ENCODE results near the gene F2.

The F2 gene

DNA sequence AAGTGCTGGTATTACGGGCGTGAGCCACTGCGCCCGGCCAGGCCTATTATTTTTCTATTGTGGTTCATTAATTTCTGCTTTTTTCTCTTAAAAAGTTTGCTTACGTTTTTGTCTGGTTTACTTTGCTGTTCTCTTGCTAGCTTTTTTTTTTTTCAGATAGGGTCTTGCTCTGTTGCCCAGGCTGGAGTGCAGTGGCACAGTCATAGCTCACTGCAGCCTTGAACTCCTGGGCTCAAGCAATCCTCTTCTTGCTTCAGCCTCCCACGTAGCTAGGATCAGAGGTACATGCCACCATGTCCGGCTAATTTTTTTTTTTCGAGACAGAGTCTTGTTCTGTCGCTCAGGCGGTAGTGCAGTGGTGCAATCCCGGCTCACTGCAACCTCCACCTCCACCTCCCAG lies 18.7 kb downstream of the F2 start:
- no peaks in the 10 kb centered on the region for H3K27me3 ChIP-seq (ENCODE audit: control insufficient read depth, insufficient read depth, low read length)
- no peak overlapping the region for H3K9ac ChIP-seq (ENCODE audit: low read depth, low read length)
- no peak overlapping the region for H3K4me3 ChIP-seq (ENCODE audit: low read depth, low read length)
- no peaks in the 10 kb centered on the region for H3K4me1 ChIP-seq (ENCODE audit: control insufficient read depth, insufficient read depth, low read length)
- no peaks in the 10 kb centered on the region for H3K9me3 ChIP-seq (ENCODE audit: control insufficient read depth, insufficient read depth, low read length)
- H3K36me3 ChIP-seq (ENCODE audit: control insufficient read depth, insufficient read depth, low read length), result peaks cover 2% of the 10 kb centered on the region

DNA sequence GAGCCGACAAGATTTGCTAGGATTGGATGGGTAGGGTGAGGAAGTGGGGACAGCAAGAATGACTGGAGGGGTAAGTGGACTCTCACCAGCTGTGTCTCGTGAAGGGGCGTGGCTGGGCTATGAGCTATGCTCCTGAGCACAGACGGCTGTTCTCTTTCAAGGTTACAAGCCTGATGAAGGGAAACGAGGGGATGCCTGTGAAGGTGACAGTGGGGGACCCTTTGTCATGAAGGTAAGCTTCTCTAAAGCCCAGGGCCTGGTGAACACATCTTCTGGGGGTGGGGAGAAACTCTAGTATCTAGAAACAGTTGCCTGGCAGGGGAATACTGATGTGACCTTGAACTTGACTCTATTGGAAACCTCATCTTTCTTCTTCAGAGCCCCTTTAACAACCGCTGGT lies 19.9 kb downstream of the F2 start:
- no peaks in the 10 kb centered on the region for H3K9me3 ChIP-seq (ENCODE audit: control insufficient read depth, insufficient read depth, low read length)
- H3K4me1 ChIP-seq (ENCODE audit: control insufficient read depth, insufficient read depth, low read length), result no peaks in the 10 kb centered on the region
- peaks cover 13% of the 10 kb centered on the region for H3K36me3 ChIP-seq (ENCODE audit: control insufficient read depth, insufficient read depth, low read length)
- H3K4me3 ChIP-seq (ENCODE audit: low read depth, low read length), result no peak overlapping the region
- no peak overlapping the region for H3K9ac ChIP-seq (ENCODE audit: low read depth, low read length)
- no peaks in the 10 kb centered on the region for H3K27me3 ChIP-seq (ENCODE audit: control insufficient read depth, insufficient read depth, low read length)

DNA sequence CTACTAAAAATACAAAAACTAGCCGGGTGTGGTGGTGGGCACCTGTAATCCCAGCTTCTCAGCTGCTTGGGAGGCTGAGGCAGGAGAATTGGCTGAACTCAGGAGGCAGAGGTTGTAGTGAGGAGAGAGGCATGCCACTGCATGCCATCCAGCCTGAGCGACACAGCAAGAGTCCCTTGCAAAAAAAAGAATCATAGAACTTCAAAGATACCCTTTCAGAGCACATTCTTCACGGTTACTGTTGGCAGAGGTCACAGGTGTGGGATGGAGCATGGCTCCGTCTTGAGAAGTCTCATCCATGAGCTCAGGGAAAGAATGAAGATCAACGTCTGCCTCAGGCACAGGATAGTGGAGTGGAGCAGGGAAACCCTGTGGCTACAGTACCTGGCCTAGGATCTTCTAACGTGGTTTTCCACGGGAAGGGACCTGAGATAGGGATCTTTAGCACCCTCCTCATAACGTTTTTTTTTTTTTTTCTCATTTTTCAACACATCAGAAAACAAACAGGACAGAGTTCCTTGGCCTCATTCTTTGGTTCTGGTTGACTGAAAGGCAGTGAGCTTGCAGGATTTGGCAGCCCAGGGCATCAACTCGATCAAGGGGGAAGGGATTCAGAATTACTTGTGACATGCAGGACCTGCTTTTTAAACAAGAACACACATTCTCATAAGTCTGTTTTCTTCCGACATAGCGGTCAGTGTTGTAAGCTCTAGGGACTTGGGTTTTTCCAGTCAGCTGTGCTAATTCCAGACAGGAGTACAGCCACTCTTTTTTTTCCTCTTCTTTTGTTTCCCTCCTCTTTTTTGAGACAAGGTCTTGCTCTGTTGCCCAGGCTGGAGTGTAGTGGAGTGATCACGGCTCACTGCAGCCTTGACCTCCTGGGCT lies 22.8 kb downstream of the F2 start:
- H3K9ac ChIP-seq (ENCODE audit: low read depth, low read length), result no peak overlapping the region
- no peaks in the 10 kb centered on the region for H3K27me3 ChIP-seq (ENCODE audit: control insufficient read depth, insufficient read depth, low read length)
- no peak overlapping the region for H3K4me3 ChIP-seq (ENCODE audit: low read depth, low read length)
- peaks cover 29% of the 10 kb centered on the region for H3K36me3 ChIP-seq (ENCODE audit: control insufficient read depth, insufficient read depth, low read length)
- no peaks in the 10 kb centered on the region for H3K4me1 ChIP-seq (ENCODE audit: control insufficient read depth, insufficient read depth, low read length)
- H3K9me3 ChIP-seq (ENCODE audit: control insufficient read depth, insufficient read depth, low read length), result no peaks in the 10 kb centered on the region

DNA sequence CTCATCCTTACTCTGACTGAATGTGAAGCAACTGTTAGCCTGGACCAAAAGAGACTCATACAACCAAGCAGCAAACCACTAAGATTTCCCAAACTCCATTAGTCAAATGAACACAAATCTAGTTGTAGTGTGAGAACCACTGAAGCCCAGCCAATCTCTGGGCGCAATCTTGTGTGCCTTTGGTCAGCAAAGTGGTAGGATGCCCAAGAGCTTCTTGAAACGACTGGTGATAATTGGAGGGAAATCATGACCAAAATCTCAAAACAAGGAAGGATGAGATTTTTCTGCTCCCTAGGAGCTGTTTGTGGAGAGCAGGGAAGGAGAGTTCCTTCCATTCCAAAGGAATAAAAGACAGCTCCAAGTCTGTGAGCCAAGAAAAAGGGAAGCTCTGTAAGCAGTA lies 24.0 kb downstream of the F2 start:
- H3K4me1 ChIP-seq (ENCODE audit: control insufficient read depth, insufficient read depth, low read length), result no peaks in the 10 kb centered on the region
- no peak overlapping the region for H3K9ac ChIP-seq (ENCODE audit: low read depth, low read length)
- no peak overlapping the region for H3K4me3 ChIP-seq (ENCODE audit: low read depth, low read length)
- H3K9me3 ChIP-seq (ENCODE audit: control insufficient read depth, insufficient read depth, low read length), result no peaks in the 10 kb centered on the region
- peaks cover 41% of the 10 kb centered on the region for H3K36me3 ChIP-seq (ENCODE audit: control insufficient read depth, insufficient read depth, low read length)
- no peaks in the 10 kb centered on the region for H3K27me3 ChIP-seq (ENCODE audit: control insufficient read depth, insufficient read depth, low read length)

DNA sequence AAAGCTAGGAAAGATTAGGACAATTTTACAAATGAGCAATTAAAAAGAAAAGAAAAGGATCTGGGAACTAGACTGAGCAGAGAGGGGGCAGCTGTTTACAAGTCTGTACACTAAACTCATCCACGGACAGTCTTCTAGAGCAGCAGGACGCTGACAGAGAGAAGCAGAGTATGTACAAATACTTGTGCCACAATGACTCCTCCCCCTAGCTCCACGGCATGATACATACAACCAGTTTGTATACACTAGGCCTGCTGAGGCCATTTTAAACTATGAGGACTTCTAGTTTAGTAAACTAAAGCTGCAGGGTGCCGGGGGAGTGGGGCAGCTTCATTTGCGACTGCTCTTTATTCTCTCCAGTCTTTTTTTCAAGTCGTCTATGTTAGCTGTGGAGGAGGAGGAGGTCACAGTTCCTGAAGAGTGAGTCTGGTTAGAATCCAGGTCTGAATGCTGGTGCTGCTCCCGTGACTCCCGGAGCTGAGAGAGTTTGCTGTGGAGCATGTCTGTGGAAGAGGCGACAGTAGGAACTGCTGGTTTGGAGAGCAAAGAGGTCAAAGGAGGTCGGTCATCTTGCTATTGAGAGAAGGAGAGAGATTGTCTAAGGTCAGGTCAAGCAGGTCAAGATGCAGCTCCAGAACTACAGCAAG lies 24.8 kb downstream of the F2 start:
- Histone ChIP-seq H3K9ac (ENCODE audit: low read depth, low read length) (no peak overlapping the region), H3K27me3 (ENCODE audit: control insufficient read depth, insufficient read depth, low read length) (no peaks in the 10 kb centered on the region), H3K9me3 (ENCODE audit: control insufficient read depth, insufficient read depth, low read length) (no peaks in the 10 kb centered on the region), H3K36me3 (ENCODE audit: control insufficient read depth, insufficient read depth, low read length) (peaks cover 44% of the 10 kb centered on the region), H3K4me3 (ENCODE audit: low read depth, low read length) (no peak overlapping the region), H3K4me1 (ENCODE audit: control insufficient read depth, insufficient read depth, low read length) (no peaks in the 10 kb centered on the region)

DNA sequence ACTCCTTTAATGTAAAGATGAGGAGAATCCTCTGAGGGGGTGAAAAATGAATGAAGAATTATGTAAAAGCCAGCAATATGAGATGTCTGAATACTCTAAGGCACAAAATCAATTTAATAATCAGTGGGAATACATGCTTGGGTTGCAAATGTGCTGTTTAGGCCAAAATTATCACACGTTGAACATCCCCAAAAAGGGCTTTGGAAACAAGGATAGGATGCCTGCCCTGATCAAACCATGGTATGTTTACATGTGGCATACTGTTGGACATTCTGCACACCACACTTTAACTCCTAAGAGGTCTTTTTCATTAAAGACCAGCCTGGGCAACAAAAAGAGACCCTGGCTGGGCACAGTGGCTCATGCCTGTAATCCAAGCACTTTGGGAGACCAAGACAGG lies 26.3 kb downstream of the F2 start:
- H3K4me3 ChIP-seq (ENCODE audit: low read depth, low read length), result no peak overlapping the region

DNA sequence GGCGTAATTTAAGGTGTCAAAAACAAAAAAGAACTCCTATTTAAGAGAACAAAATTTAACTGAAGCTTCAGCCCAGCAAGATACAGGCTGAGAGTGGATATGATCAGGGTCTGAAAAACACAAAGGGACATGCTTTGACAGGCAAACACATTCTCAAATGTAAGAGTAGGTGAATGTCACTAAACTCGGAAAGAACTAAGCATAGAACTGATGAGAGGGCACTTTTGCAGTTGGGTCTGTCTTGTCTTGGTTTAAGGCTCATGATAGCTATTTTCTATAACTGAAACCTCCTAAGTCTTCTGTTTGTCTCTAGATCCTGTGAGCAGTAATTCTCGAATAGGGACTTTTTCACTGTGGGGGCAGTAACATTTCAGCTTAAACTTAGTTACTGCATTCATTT lies 27.0 kb downstream of the F2 start:
- Histone ChIP-seq H3K36me3 (ENCODE audit: control insufficient read depth, insufficient read depth, low read length) (peaks cover 59% of the 10 kb centered on the region), H3K4me3 (ENCODE audit: low read depth, low read length) (no peak overlapping the region), H3K27me3 (ENCODE audit: control insufficient read depth, insufficient read depth, low read length) (no peaks in the 10 kb centered on the region), H3K9me3 (ENCODE audit: control insufficient read depth, insufficient read depth, low read length) (no peaks in the 10 kb centered on the region), H3K4me1 (ENCODE audit: control insufficient read depth, insufficient read depth, low read length) (no peaks in the 10 kb centered on the region), H3K9ac (ENCODE audit: low read depth, low read length) (no peak overlapping the region)

More for the DNA sequence above, 26.3 kb downstream of the F2 start:
- Histone ChIP-seq H3K4me1 (ENCODE audit: control insufficient read depth, insufficient read depth, low read length) (no peaks in the 10 kb centered on the region), H3K36me3 (ENCODE audit: control insufficient read depth, insufficient read depth, low read length) (peaks cover 52% of the 10 kb centered on the region), H3K27me3 (ENCODE audit: control insufficient read depth, insufficient read depth, low read length) (no peaks in the 10 kb centered on the region), H3K9me3 (ENCODE audit: control insufficient read depth, insufficient read depth, low read length) (no peaks in the 10 kb centered on the region), H3K9ac (ENCODE audit: low read depth, low read length) (no peak overlapping the region)

DNA sequence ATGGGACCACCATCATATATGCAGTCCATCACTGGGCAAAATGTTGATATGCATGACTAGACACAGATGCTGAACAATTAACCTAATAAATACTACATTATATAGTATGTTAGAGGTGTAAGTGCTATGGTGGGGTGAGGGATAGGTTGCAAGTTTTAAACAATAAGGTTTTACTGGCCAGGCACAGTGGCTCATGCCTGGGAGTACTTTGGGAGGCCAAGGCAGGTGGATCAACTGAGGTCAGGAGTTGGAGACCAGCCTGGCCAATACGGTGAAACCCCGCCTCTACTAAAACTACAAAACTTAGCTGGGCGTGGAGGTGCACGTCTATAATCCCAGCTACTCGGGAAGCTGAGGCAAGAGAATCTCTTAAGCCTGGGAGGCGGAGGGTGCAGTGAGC lies 28.1 kb downstream of the F2 start:
- Histone ChIP-seq H3K9me3 (ENCODE audit: control insufficient read depth, insufficient read depth, low read length) (no peaks in the 10 kb centered on the region), H3K9ac (ENCODE audit: low read depth, low read length) (no peak overlapping the region), H3K4me3 (ENCODE audit: low read depth, low read length) (no peak overlapping the region), H3K36me3 (ENCODE audit: control insufficient read depth, insufficient read depth, low read length) (peaks cover 61% of the 10 kb centered on the region), H3K4me1 (ENCODE audit: control insufficient read depth, insufficient read depth, low read length) (no peaks in the 10 kb centered on the region), H3K27me3 (ENCODE audit: control insufficient read depth, insufficient read depth, low read length) (no peaks in the 10 kb centered on the region)

DNA sequence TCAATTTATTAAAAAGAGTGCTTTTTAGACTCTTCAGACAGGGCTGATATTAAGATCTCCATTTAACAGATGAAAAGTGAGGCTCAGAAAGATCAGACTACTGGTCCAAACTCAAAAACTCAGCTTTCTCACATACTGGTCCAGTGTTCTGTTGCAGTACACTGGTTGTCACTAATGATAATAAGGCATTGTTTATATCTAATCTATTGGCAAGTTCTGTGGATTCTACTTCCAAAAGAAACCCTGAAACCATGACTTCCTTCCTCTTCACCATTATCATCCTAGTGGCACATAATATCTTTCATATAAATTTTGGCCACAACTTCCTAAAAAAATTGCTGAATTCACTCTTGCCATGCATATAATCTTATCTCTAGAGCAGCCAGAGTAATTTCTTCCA lies 36.9 kb downstream of the F2 start:
- Histone ChIP-seq H3K4me3 (ENCODE audit: low read depth, low read length) (no peak overlapping the region), H3K4me1 (ENCODE audit: control insufficient read depth, insufficient read depth, low read length) (no peaks in the 10 kb centered on the region), H3K9ac (ENCODE audit: low read depth, low read length) (no peak overlapping the region), H3K36me3 (ENCODE audit: control insufficient read depth, insufficient read depth, low read length) (peaks cover 32% of the 10 kb centered on the region), H3K27me3 (ENCODE audit: control insufficient read depth, insufficient read depth, low read length) (no peaks in the 10 kb centered on the region), H3K9me3 (ENCODE audit: control insufficient read depth, insufficient read depth, low read length) (no peaks in the 10 kb centered on the region)

DNA sequence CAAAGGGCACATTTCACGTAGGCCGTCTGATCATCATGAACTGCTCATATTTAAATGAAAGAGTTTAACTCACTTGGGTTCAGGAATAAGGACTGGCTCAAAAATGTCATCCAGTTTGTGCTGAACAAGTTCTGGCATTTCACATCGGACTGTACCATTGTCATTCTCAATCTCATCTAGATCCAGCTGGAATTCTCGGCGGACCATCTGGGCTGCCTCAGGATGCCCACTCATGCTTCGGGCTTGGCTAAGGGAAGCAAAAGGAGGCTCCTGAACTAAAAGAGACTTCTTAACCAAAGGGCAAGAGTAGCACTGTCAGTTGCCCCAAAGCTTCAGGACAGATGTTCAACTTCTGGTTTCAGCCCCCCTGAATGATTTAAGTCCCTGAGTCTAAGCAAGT lies 40.2 kb downstream of the F2 start:
- Histone ChIP-seq H3K4me1 (ENCODE audit: control insufficient read depth, insufficient read depth, low read length) (no peaks in the 10 kb centered on the region), H3K27me3 (ENCODE audit: control insufficient read depth, insufficient read depth, low read length) (no peaks in the 10 kb centered on the region), H3K36me3 (ENCODE audit: control insufficient read depth, insufficient read depth, low read length) (peaks cover 42% of the 10 kb centered on the region), H3K9me3 (ENCODE audit: control insufficient read depth, insufficient read depth, low read length) (no peaks in the 10 kb centered on the region), H3K9ac (ENCODE audit: low read depth, low read length) (no peak overlapping the region), H3K4me3 (ENCODE audit: low read depth, low read length) (no peak overlapping the region)

DNA sequence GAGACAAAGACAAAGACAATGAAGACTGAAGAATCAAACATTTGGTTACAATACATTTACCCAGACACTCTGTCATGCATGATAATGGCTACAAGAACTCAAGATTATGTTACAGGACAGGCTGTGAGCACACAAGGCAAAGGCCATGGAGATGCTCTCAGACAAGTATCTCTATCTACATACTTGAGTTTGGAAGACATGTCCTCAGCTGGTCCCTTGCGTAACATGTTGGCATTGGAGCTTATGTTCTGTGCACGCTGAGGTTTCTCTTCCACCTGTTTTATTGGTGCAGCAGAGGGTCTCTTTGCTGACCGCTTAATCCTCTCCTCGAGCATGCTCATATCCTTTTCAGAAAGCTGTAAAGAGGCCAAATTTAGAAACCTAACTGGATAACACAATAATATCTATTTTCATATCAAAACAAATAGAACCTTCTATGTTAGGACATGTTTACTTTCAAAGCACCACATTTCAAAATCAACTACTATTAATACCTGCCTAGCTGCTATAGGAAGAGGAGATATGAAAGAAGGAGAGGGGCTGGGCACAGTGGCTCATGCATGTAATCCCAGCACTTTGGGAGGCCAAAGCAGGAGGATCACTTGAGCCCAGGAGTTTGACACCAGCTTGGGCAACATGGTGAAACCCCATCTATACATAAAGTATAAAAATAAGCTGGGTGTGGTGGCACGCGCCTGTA lies 41.6 kb downstream of the F2 start:
- Histone ChIP-seq H3K9ac (ENCODE audit: low read depth, low read length) (no peak overlapping the region), H3K36me3 (ENCODE audit: control insufficient read depth, insufficient read depth, low read length) (peaks cover 35% of the 10 kb centered on the region), H3K4me3 (ENCODE audit: low read depth, low read length) (no peak overlapping the region), H3K4me1 (ENCODE audit: control insufficient read depth, insufficient read depth, low read length) (peaks cover 4% of the 10 kb centered on the region), H3K27me3 (ENCODE audit: control insufficient read depth, insufficient read depth, low read length) (no peaks in the 10 kb centered on the region), H3K9me3 (ENCODE audit: control insufficient read depth, insufficient read depth, low read length) (no peaks in the 10 kb centered on the region)

DNA sequence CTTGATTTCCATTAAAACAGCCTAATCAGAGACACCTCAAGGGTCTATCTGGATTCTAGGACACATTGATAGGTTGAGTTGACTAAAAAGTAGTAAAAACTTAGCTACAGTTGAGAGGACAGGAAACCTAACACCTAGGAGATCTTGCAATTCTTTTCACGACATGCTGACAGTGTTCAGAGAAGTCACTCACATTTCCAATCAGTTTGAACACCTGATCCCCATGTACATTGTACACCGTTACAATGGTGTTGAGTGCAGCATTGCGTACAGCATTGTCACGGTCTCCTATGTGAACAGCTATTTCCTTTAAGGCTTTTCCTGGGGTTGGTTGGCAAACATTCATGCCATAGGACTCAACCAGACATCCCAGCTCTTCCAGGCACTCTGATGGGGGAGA lies 42.8 kb downstream of the F2 start:
- Histone ChIP-seq H3K4me3 (ENCODE audit: low read depth, low read length) (no peak overlapping the region), H3K9ac (ENCODE audit: low read depth, low read length) (no peak overlapping the region), H3K4me1 (ENCODE audit: control insufficient read depth, insufficient read depth, low read length) (peaks cover 6% of the 10 kb centered on the region), H3K9me3 (ENCODE audit: control insufficient read depth, insufficient read depth, low read length) (no peaks in the 10 kb centered on the region), H3K36me3 (ENCODE audit: control insufficient read depth, insufficient read depth, low read length) (peaks cover 35% of the 10 kb centered on the region), H3K27me3 (ENCODE audit: control insufficient read depth, insufficient read depth, low read length) (no peaks in the 10 kb centered on the region)

Data from iPS-15b (cell line).